SK-N-MC (cell line): ENCODE data around the gene HTR4.

Experiments used
- EZH2 ChIP-seq: fragments of 200-600 bp; sonication (generic); IDR thresholded peaks from one replicate; pipeline ENCODE4 v1.6.1; 2017; ENCODE audit warnings: antibody characterized with exemption
- FOXP2 ChIP-seq: optimal IDR thresholded peaks from 2 replicates; pipeline ENCODE3; 2011; ENCODE audit warnings: mild to moderate bottlenecking, moderate library complexity; ENCODE audit not compliant: insufficient read depth; ENCODE audit errors: extremely low read length, control extremely low read depth
- POLR2AphosphoS5 ChIP-seq: IDR thresholded peaks from 2 replicates; pipeline ENCODE4 v1.6.1; 2012; ENCODE audit warnings: mild to moderate bottlenecking, low read depth, low read length, borderline replicate concordance

DNA sequence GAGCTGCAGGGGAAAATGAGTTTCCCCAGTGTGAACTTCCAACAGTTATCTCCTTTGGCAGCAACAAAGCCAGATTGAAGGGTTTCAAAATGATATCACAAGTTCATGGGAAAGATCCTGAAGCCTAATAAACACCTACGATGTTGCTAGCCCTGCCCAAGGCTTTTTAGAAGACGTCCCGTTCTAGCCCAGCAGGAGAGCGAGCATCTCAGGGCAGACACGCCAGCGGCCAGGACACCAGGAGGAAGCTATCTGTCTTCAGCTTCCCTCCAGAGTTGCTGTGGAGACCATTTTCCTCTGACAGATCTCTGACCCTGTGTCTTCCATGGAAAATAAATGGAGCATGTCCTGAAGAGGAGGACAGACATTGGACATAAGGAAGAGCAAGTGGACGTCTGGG, 172.1 kb downstream of the HTR4 start:
- no peak for TF ChIP-seq POLR2AphosphoS5
- TF ChIP-seq FOXP2, result no peak
- TF ChIP-seq EZH2, result no peak
